BE2C (cell line): Measurements from ENCODE around the gene DIS3L2.
"Not testable (repeated sequence)": the region's sequence is repeated elsewhere in the genome, so short reads cannot be mapped to it uniquely, and the experiment has no call there.

Experiments
- DNase-seq: peaks from one replicate; pipeline ENCODE4 v3.0.0-alpha.2; 2020
- H3K27me3 ChIP-seq: fragments of 250-450 bp; sonication (Bioruptor Pico); 2 replicates; pipeline ENCODE4 v1.5.1; 2020; ENCODE audit warnings: mild to moderate bottlenecking
- H3K36me3 ChIP-seq: fragments of 250-450 bp; sonication (Bioruptor Pico); 2 replicates; pipeline ENCODE4 v1.5.1; 2020; ENCODE audit warnings: mild to moderate bottlenecking
- H3K4me1 ChIP-seq: fragments of 250-450 bp; sonication (Bioruptor Pico); 2 replicates; pipeline ENCODE4 v1.5.1; 2020
- H3K4me3 ChIP-seq: 2 replicates; pipeline ENCODE4 v1.5.1; 2011; ENCODE audit warnings: low read depth, low read length
- H3K9me3 ChIP-seq: fragments of 250-450 bp; sonication (Bioruptor Pico); 2 replicates; pipeline ENCODE4 v1.5.1; 2020
- CTCF ChIP-seq: IDR thresholded peaks from 2 replicates; pipeline ENCODE4 v1.5.1; 2012; ENCODE audit warnings: mild to moderate bottlenecking, low read depth, low read length

DIS3L2 gene

GRCh38 chr2:231942180-231942579 lies 19.3 kb upstream of the DIS3L2 start:
- no peak for TF ChIP-seq CTCF
- Histone ChIP-seq H3K36me3 (no peaks in the 10 kb centered on the region), H3K4me1 (no peaks in the 10 kb centered on the region), H3K4me3 (no peak overlapping the region), H3K9me3 (no peaks in the 10 kb centered on the region), H3K27me3 (no peaks in the 10 kb centered on the region)
- DNase-seq, result no peak

DNA sequence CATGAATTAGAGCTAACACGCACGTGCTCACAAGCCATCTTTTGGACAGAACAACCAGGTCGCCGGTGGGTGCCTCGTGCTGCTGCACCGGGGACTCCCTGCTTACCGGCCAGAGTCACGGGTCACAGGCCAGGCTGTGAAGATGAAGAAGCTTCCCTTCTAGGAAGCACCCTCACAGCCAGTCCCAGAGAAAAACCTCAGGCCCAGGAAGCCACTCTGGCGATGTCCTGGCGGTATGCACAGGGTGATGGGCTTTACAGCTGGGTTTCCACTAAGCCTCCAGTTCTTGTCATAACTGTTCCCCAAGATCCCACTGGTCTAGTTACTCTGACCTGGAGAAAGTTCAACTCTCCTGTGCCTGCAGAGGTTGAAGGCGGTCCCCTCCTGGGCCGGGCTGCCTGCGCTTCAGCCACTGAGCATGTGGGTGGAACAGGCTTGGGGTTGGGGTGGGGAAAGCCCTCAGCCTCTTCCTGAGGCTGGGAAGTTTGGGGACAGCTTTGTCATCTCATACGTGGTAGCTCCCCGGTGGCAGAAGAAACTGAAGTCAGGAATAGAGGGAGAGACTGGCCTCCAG lies 15.2 kb upstream of the DIS3L2 start:
- no peaks in the 10 kb centered on the region for H3K9me3 ChIP-seq
- TF ChIP-seq CTCF, result no peak
- no peaks in the 10 kb centered on the region for H3K27me3 ChIP-seq
- no peaks in the 10 kb centered on the region for H3K36me3 ChIP-seq
- no peaks in the 10 kb centered on the region for H3K4me1 ChIP-seq
- no peak overlapping the region for H3K4me3 ChIP-seq
- no peak for DNase-seq

DNA sequence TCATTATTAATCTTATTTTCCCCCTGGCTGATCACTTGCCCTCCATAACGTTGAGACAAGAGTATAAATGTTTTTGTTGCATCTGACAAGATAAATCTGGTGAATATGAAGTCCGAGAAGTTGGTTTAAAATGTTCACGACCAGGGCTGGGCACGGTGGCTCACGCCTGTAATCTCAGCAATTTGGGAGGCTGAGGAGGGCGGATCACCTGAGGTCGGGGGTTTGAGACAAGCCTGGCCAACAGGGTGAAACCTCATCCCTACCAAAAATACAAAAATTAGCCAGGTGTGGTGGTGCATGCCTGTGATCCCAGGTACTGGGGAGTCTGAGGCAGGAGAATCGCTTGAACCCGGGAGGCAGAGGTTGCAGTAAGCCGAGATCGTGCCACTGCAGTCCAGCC lies 14.4 kb upstream of the DIS3L2 start:
- not testable (repeated sequence) for DNase-seq, H3K4me3 ChIP-seq, H3K9me3 ChIP-seq, H3K27me3 ChIP-seq, H3K4me1 ChIP-seq, H3K36me3 ChIP-seq

DNA sequence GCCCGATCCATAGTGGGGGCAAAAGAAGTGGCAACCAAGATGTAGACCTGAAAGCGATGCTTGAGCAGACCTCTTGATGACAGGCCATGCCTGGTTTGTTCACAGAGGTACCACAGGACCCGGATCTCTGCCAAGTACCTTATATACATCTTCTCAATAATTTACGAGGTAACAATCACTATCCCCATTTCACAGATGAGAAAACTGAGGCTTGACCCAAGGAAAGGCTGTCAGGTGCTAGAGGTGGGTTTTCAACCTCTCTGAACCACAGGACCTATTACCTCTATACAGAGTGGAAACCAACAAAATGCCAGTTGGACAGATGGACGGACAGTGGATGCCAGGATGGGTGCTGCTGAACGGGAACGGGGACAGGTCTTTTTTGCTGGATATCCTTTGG lies 13.8 kb upstream of the DIS3L2 start:
- H3K4me1 ChIP-seq, result no peaks in the 10 kb centered on the region
- no peaks in the 10 kb centered on the region for H3K36me3 ChIP-seq
- TF ChIP-seq CTCF, result no peak
- no peaks in the 10 kb centered on the region for H3K27me3 ChIP-seq
- no peaks in the 10 kb centered on the region for H3K9me3 ChIP-seq
- no peak overlapping the region for H3K4me3 ChIP-seq
- no peak for DNase-seq

GRCh38 chr2:231951452-231952035 lies 10.0 kb upstream of the DIS3L2 start:
- no peaks in the 10 kb centered on the region for H3K27me3 ChIP-seq
- DNase-seq, result no peak
- no peak overlapping the region for H3K4me3 ChIP-seq
- no peaks in the 10 kb centered on the region for H3K9me3 ChIP-seq
- TF ChIP-seq CTCF, result no peak
- H3K36me3 ChIP-seq, result no peaks in the 10 kb centered on the region
- H3K4me1 ChIP-seq, result no peaks in the 10 kb centered on the region

DNA sequence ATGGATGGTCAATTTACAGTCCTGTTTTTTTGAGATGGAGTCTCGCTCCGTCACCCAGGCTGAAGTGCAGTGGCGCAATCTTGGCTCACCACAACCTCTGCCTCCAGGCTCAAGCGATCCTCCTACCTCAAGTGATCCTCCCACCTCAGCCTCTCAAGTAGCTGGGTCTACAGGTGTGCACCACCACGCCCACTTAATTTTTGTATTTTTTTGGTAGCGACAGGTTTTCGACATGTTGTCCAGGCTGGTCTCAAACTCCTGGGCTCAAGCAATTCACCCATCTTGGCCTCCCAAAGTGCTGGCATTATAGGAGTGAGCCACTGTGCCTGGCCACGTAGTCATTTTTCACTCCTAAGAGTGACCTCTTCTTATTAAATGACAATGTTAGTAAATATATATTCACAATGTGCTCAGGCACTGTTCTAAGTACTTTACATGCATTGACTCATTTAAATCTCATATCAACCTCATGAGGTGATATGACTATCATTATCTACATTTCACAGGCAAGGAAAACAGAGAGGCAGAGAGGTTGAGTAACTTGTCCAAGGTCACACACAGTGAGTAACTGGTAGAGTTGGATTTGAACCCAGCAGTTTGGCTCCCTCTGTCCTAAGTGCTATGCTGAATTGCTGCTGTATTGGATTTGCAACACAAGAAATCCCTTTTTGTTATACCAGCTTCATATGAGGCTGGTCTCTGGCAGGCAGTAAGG lies 5.6 kb upstream of the DIS3L2 start:
- no peak for TF ChIP-seq CTCF
- Histone ChIP-seq H3K27me3 (no peaks in the 10 kb centered on the region), H3K9me3 (no peaks in the 10 kb centered on the region), H3K4me3 (no peak overlapping the region), H3K36me3 (no peaks in the 10 kb centered on the region), H3K4me1 (no peaks in the 10 kb centered on the region)
- no peak for DNase-seq
